C4-2B (cell line): ENCODE results near the gene SPATA25.
"Not testable (repeated sequence)": the region's sequence is repeated elsewhere in the genome, so short reads cannot be mapped to it uniquely, and the experiment has no call there.

Source experiments
- CTCF ChIP-seq: fragments of 450-650 bp; conservative IDR thresholded peaks from 2 replicates; pipeline ENCODE4 v1.5.1; 2017; ENCODE audit warnings: mild to moderate bottlenecking
- ZFX ChIP-seq: fragments of 450-650 bp; IDR thresholded peaks from 2 replicates; pipeline ENCODE4 v1.6.1; 2017

GRCh38 chr20:45931680-45932079 lies 44.3 kb upstream of the SPATA25 start:
- not testable (repeated sequence) for TF ChIP-seq CTCF, ZFX
